Amniotic epithelial cell (primary cell): ENCODE measurements around the gene DHRS7B.
A peak's percentile ranks its signal among the peaks of the same experiment; 100 is the strongest.
"Not testable (repeated sequence)": the region's sequence is repeated elsewhere in the genome, so short reads cannot be mapped to it uniquely, and the experiment has no call there.

Experiments
- DNase-seq: peaks from one replicate; pipeline ENCODE4 v3.0.0-alpha.2; 2010; ENCODE audit warnings: low read depth

Gene DHRS7B

DNA sequence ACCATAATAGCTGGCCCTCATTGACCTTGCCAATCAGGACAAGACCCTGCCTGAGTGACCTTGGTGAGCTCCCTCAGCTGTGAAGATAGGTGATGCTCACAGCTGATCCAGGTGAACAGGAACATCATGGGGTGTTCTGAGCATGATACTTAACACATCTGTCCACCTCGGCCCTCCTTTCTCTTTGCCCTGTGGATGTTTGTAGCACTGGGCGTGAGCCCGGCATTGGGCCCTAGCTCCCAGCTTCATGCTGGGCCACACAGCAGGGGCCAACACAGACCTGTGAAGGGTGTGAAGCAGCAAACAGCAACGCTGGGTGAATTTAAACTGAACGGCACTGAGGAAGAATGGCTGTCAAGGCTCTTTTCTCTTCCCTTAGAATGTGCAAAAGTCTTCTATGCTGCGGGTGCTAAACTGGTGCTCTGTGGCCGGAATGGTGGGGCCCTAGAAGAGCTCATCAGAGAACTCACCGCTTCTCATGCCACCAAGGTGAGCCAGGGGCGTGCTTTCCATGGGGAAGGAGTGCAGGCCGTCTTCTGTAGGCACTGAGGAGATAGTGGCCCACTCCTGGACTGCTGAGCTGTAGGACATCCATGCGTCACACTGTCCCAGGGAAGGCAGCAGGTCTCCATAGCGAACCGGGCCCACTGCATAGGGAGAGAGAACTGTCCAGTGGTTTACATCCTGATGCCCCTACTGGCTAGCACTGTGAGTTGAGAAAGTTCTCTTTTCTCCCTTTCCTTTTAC lies 51.3 kb downstream of the DHRS7B start:
- no peak for DNase-seq

- DNase-seq = no peak
Measured at GRCh38 chr17:21183468-21183867, 56.7 kb downstream of the DHRS7B start.

- DNase-seq = no peak
Measured at GRCh38 chr17:21184570-21184969, 57.8 kb downstream of the DHRS7B start.

DNA sequence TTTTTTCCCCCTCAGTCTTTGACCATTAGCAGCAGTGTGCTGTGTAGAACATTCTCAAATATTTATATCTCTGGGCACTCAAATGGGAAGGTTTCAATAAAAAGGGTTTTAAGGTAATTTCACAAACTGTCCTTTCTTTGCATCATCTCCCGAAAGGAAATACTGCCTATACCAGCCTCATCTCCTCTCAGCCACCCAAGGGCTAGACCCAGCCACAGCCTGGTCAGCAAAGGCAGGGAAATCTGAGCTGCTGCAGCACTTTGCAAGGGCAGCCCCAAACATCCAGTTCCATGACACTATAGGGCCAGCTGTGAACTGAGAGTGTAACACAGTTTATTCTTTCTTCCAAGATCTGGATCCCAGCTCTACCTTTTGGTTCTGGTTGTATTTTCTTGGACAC lies 58.3 kb downstream of the DHRS7B start:
- no peak for DNase-seq

DNA sequence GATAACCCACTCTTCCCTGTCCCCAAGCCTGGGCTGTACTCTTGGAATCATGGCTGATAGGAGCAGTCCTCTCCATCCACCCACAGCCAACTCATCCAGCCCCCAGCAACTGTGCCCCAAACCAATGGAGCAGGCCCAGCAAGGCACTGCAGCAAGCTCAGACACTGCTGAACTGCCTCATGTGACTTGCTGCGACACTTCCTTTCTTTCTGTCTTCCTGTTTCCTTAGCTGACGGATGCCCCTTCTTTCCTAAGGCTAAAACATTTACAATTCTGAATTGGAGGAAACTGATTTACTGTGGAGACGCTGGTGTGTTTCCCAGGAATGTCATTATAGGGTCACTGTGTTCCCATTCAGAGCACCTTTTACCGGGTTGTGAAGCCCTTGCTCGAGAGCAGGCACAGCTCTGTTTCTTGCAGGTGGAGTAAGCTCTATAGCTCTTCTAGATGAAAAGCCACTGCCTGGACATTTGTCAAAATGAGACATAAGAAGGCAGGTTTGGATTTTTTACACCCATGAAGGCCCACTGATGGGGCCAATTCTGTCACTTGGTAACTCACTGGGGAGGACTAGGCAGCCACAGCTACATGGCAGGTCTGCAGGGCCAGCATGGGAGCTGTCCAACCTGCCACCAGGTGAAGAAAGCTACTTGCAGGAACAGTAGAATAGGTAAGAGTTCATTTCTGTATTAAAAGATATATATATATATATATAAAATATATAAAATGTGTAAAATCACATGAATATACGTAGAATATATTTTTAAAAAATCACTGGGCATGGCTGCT lies 59.8 kb downstream of the DHRS7B start:
- DNase-seq = no peak

- no peak for DNase-seq
Measured at GRCh38 chr17:21189361-21189760, 62.6 kb downstream of the DHRS7B start.

DNA sequence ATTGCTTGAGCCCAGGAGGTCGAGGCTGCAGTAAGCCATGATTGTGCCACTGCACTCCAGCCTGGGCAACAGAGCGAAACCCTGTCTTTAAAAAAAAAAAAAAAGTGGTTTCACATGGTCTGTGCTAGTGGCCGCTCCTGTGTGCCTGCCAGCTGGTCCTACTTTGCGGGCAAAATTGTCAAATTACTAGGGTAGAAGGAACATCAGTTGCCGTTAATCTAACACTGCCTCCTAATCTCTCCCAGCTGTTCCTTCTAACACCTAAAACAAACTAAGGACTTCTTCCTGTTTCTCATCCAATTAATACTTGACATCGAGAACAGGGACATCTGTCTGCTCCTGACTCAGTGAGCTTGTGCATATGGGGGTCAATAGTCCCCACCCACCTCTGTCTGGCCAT lies 63.3 kb downstream of the DHRS7B start:
- DNase-seq = no peak

GRCh38 chr17:21191698-21192097 lies 64.9 kb downstream of the DHRS7B start:
- DNase-seq = no peak

DNA sequence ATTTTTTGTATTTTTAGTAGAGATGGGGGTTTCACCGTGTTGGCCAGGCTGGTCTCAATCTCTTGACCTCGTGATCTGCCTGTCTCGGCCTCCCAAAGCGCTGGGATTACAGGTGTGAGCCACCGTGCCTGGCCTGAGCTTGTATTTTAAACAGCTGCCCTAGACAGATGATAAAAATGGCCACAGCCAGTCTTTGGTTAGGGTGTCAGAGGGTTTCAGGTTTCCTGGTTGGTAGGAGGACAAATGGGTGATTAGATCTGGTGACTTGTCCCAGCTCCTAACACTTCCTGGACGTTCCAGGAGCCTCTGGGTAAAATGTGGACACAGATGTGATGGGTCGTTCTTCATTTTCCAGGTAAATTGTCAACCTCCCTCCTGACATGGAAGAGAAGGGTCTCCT lies 65.7 kb downstream of the DHRS7B start:
- DNase-seq = not testable (repeated sequence)

DNA sequence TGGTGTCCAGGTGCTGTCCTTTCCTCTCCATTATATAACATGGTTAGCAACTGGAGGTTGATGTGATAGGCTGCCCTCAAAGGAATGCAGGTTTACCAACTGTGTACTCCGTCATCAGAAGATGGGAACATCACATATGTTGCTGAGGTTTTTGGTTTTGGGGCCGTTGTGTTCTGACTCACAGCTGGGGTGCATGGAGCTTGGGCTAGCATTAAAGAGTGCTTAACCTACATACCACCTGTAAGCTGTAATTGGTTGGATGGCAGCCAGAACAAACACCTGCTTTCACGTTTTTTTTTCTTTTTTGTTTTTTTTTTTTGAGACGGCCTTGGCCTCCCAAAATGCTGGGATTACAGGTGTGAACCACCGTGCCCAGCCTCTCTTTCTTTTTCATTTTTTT lies 66.3 kb downstream of the DHRS7B start:
- DNase-seq = no peak

DNA sequence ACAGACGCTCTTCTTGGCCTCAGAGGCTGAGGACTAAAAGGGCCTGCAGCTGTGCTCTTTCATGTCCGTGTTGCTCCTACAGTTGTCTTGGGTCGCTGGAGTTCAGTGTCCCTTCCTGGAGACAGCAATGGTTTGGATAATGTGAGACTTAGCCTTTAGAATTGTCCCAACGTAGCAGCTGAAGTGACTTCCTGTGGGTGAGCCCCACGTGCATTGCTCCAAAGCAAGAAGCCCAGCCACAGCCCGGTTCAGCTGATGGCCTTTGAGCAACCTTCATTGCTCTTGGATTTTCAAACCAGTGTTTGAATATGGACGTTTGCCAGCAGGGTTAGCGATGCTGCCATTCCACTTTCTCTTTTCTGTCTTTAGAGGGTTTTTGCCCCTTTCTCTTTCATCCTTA lies 67.5 kb downstream of the DHRS7B start:
- no peak for DNase-seq

DNA sequence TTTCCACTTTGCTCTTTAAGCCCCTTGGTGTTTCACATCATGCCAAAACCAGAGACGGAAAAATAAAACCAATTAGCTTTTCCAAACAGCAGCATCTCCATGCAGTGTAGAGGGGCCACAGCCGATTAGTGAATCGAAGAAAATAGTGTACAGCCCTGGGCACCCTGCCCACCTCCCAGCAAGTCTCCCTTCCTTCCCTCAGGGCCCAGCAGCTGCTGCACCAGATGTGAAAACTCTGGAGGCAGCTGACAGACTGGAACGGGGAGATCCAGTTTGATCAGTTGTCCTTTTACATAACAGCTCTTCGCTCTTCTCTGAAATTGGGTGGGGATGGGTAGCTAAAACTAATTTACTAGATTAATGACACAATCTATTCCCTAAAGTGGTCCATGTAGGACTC lies 67.9 kb downstream of the DHRS7B start:
- DNase-seq = no peak

DNA sequence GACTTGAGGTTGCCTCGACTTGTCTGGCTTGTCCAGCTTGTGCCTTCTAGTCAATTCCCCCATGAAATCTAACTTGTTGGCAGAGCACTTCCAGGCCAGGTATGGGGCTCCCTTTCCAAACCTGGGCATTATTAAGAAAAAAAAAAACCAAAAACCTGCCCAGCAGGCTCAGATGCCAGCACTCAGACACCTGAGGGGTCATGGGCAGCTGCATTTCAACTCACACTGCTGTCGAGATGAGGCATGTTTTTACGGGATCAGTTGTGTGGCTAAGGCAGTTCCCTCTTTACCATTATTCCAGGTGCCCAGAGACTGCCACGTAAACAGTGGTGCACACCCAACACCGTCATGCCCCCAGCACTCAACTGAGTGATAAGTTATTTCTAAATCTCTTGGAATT lies 69.4 kb downstream of the DHRS7B start:
- no peak for DNase-seq

DNA sequence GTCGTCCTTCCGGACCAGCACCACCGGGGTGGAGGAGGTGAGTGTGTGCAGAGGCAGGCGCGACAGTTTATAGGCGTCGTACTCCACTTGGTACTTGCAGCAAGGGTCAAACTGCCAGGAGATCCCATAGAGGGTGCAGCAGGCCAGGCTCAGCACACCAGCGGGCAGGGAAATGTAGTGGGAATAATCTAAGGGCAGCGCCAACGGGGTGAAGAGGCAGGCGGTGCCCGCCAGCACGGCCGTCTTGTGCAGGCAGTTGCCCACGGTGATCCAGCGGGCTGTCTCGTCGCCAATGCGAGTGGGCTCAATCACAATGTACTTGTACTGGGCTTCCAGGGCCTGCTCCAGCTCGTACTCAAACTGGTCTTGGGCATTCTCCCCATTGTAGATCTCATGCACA lies 71.6 kb downstream of the DHRS7B start:
- DNase-seq = no peak

- peak; percentile 99 for DNase-seq
Measured at GRCh38 chr17:21199311-21199710, 72.5 kb downstream of the DHRS7B start.

GRCh38 chr17:21199856-21200255 lies 73.1 kb downstream of the DHRS7B start:
- no peak for DNase-seq

DNA sequence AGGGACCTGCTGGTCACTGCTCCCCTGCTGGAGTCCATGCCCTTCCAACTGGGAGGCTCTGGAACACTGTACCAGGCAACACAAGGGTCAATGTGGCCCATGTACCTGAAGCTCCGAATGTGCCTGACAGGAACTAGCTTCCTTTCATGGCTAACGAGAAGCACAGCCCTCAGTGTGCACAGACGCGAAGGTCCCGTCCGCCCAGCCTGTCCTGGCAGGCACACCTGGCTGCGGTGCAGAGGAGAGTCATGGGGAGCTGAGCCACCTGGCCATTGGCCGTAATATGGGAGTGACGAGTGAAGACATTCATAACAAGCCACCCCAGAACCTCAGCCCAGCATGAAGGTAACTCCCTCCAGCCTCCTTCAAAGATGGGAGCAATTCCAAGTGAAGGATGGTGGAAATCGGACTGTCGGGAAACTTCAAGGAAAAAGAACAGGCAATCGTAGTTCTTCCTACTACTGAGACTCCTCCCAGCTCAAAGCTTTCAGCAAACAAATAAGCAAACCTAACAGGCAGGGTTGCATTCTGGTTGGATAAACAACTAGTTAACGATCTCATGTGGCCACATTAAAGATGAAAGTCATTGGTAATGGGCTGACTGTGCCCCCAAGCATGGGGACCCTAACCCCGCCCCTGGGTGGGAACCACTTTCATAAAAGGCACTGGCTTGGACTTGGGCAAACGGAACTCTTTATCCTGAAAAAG lies 74.0 kb downstream of the DHRS7B start:
- DNase-seq = no peak

DNA sequence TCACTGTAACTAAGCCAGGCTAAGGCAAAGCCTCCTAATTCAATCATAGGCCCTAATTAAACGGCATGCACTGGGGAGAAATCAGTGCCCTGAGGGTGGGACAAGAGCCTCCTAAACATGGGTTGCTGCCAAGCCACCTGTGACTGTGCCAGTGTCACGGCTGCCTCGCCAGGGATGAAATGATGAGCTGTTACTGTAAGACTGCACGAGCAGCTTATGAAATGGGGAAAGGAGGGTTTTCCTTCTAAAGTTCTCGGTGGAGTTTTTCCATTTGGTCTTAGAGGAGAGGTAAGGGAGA lies 74.5 kb downstream of the DHRS7B start:
- DNase-seq = no peak

GRCh38 chr17:21201874-21202273 lies 75.1 kb downstream of the DHRS7B start:
- no peak for DNase-seq

DNA sequence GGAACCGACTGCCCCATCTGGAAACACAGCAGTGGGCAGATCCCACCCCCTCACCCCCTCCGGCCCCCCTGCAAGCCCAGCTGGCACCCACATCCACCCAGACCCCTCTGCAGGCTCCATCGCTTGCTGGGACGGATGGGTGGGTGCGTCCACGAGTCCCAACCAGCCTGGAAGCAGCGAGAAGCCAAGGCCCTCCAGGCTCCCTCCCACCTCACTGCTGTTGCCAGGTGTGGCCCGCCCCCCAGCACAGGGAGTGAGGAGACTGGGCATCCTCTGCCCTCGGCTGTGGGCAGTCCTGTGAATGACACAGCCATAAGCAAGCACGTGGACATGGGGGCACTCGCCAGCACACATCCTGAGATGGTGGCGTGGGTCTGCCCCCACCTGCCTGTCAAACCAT lies 75.7 kb downstream of the DHRS7B start:
- DNase-seq = no peak

DNA sequence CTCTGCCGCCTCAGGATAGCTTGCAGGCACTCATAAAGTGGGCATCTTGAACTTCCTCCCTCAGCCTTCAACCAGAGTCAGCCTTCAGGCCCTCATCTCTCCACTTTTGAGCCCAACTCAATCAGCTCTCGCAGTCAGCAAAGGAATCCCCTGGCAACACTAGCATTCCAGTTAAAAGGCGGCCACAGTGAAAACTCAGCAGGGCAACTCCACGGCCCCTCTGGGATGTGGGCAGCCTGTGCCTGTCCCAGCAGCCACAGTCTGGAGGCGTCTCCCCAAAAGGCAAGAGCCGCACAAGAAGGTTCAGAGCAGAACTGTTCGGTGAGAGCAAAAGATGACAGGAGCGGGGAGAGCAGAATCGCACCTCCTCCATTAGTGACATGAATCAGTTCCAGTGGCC lies 78.2 kb downstream of the DHRS7B start:
- DNase-seq = no peak

GRCh38 chr17:21208352-21208751 lies 81.6 kb downstream of the DHRS7B start:
- DNase-seq = no peak

GRCh38 chr17:21209511-21210175 lies 82.9 kb downstream of the DHRS7B start:
- DNase-seq = no peak
